ENCODE results near the gene BARX1.

- TF ChIP-seq CTCF (IDR thresholded peaks at IDR 0.05) (no peak), POLR2A (IDR thresholded peaks at IDR 0.05) (no peak)
These were observed 21.8 kb upstream of the BARX1 start for GRCh38 chr9:93976973-93977372.
